GM12878 (cell line): Measurements from ENCODE around the gene WWOX. TPM values are rescaled to one million over a fixed set of nuclear protein-coding genes. Genes with fewer than 3 reads are reported as not detected.

ENCODE experiments used
- ATAC-seq: fragments of 200-7000 bp; cut with Tn5 transposase; 3 replicates; pipeline ENCODE4 v1.9.1; 2020; ENCODE audit warnings: mild to moderate bottlenecking, moderate library complexity
- BruUV-seq: library from RNA; stranded (reverse); fragments of 400-500 nt; replicated peaks from 2 replicates; lab custom pipeline; 2021; lab: Mats Ljungman, UMichigan
- CTCF ChIA-PET: fragments of 300-600 bp; sonication (Branson Sonifier 250); formaldehyde crosslinking; extraction: SDS; loops from one replicate; lab custom pipeline; 2021; ENCODE audit warnings: inconsistent platforms; lab: Yijun Ruan, JAX
- POLR2A ChIA-PET: fragments of 350-600 bp; formaldehyde crosslinking; extraction: SDS; loops from one replicate; lab custom pipeline; 2021; ENCODE audit warnings: inconsistent platforms; lab: Charles Lee
- RAD21 ChIA-PET: fragments of 300-600 bp; sonication (Branson Sonifier 250); formaldehyde crosslinking; loops from one replicate; lab custom pipeline; 2023; ENCODE audit warnings: antibody characterized with exemption; ENCODE audit not compliant: unreplicated experiment; lab: Charles Lee
- SMC1A ChIA-PET: fragments of 300-600 bp; sonication (Branson Sonifier 250); formaldehyde crosslinking; loops from one replicate; lab custom pipeline; 2023; ENCODE audit not compliant: unreplicated experiment, uncharacterized antibody; lab: Charles Lee
- DNase-seq: peaks from one replicate; pipeline ENCODE4 v3.0.0-alpha.2; 2011; ENCODE audit warnings: low read depth, low spot score
- FAIRE-seq: peaks from 3 replicates; lab custom pipeline; 2011; peaks lifted over from hg19 to GRCh38; lab: Jason Lieb, UNC
- H2AFZ ChIP-seq: 2 replicates; pipeline ENCODE4 v1.6.0; 2011; ENCODE audit warnings: low read depth, low read length, control low read depth; ENCODE audit not compliant: control insufficient read depth
- H3K27ac ChIP-seq: 2 replicates; pipeline ENCODE4 v1.5.1; 2011; ENCODE audit warnings: control low read depth; ENCODE audit not compliant: control insufficient read depth, insufficient read depth
- H3K27me3 ChIP-seq, 2 experiments: replicated peaks in 1 of 2; 2 replicates each; pipeline versions ENCODE4 v1.6.0 to v1.6.1; 2011; ENCODE audit warnings: low read length in 1 of 2; ENCODE audit not compliant: control insufficient read depth in 2 of 2, insufficient read depth in 2 of 2
- H3K36me3 ChIP-seq, 2 experiments: 2 replicates each; pipeline ENCODE4 v1.5.1; 2011; ENCODE audit warnings: low read length in 1 of 2; ENCODE audit not compliant: control insufficient read depth in 2 of 2, insufficient read depth in 2 of 2
- H3K4me1 ChIP-seq: 2 replicates; pipeline ENCODE4 v1.6.1; 2011; ENCODE audit warnings: mild to moderate bottlenecking, low read length, moderate library complexity, mixed read lengths; ENCODE audit not compliant: control insufficient read depth, insufficient read depth
- H3K4me2 ChIP-seq: 2 replicates; pipeline ENCODE4 v1.6.0; 2011; ENCODE audit warnings: control low read depth; ENCODE audit not compliant: control insufficient read depth, insufficient read depth
- H3K4me3 ChIP-seq: fragments of 200-600 bp; sonication (generic); 2 replicates; pipeline ENCODE4 v1.5.1; 2016
- H3K79me2 ChIP-seq: 2 replicates; pipeline ENCODE4 v1.6.0; 2011; ENCODE audit warnings: low read length; ENCODE audit not compliant: control insufficient read depth, insufficient read depth
- H3K9ac ChIP-seq: 2 replicates; pipeline ENCODE4 v1.8.0; 2011; ENCODE audit warnings: low read length, control low read depth, mixed read lengths; ENCODE audit not compliant: control insufficient read depth, insufficient read depth
- H3K9me3 ChIP-seq: replicated peaks from 3 replicates; pipeline ENCODE4 v1.5.1; 2011; ENCODE audit warnings: mild to moderate bottlenecking, low read length; ENCODE audit not compliant: control insufficient read depth, insufficient read depth
- H4K20me1 ChIP-seq: 2 replicates; pipeline ENCODE4 v1.6.0; 2011; ENCODE audit not compliant: control insufficient read depth, insufficient read depth
- CTCF ChIP-seq, 3 experiments: IDR thresholded peaks in 2 of 3; conservative IDR thresholded peaks in 1 of 3; 2 replicates each; pipeline ENCODE4 v1.5.1; 2011; ENCODE audit warnings: low read depth in 3 of 3, low read length in 3 of 3, mild to moderate bottlenecking in 3 of 3, control low read depth in 2 of 3, moderate library complexity in 2 of 3, inconsistent platforms in 1 of 3, mixed read lengths in 1 of 3; ENCODE audit not compliant: control insufficient read depth in 2 of 3, insufficient read depth in 1 of 3; ENCODE audit errors: extremely low read depth in 1 of 3
- KAT2A ChIP-seq: conservative IDR thresholded peaks from 2 replicates; pipeline ENCODE4 v1.6.1; 2011; ENCODE audit warnings: low read depth, low read length; ENCODE audit not compliant: control insufficient read depth
- MEF2B ChIP-seq: fragments of 450-650 bp; IDR thresholded peaks from 2 replicates; pipeline ENCODE4 v1.6.1; 2018; ENCODE audit warnings: mild to moderate bottlenecking, moderate library complexity; ENCODE audit not compliant: partially characterized antibody, poor library complexity, severe bottlenecking
- RAD21 ChIP-seq: IDR thresholded peaks from 2 replicates; pipeline ENCODE4 v1.6.1; 2011; ENCODE audit warnings: mild to moderate bottlenecking, low read depth, low read length, moderate library complexity; ENCODE audit not compliant: insufficient read depth
- RAD51 ChIP-seq: fragments of 450-650 bp; IDR thresholded peaks from 2 replicates; pipeline ENCODE4 v1.6.1; 2016; ENCODE audit warnings: moderate library complexity, mild to moderate bottlenecking, inconsistent platforms
- WRNIP1 ChIP-seq: IDR thresholded peaks from 2 replicates; pipeline ENCODE4 v1.6.1; 2011; ENCODE audit warnings: low read depth, low read length, improper control_type of control experiment, borderline replicate concordance
- ZBTB4 ChIP-seq: fragments of 450-650 bp; formaldehyde crosslinking; IDR thresholded peaks from 2 replicates; pipeline ENCODE4 v1.4.0; 2022; ENCODE audit warnings: mild to moderate bottlenecking, moderate library complexity
- WGBS: methylation state at CpG from one replicate; pipeline ENCODE4 v1.1.6; 2016; ENCODE audit warnings: low lambda C conversion rate; ENCODE audit not compliant: insufficient replicate concordance, insufficient coverage; ENCODE audit errors: missing lambda C conversion rate; 5-methylcytosine and 5-hydroxymethylcytosine counted together
- in situ Hi-C: fragments of 300-500 bp; cut with MboI; formaldehyde crosslinking; loops from 9 replicates; pipeline ENCODE4 v1.14.3; 2018; ENCODE audit warnings: mixed read lengths
- intact Hi-C: fragments of 100-400 bp; cut with micrococcal nuclease; formaldehyde crosslinking; loops from one replicate; pipeline ENCODE4 v1.14.2; 2022; ENCODE audit not compliant: unreplicated experiment
- polyA plus RNA-seq, 11 experiments: library from polyadenylated mRNA; depleted of rRNA in 4 of 11; unstranded in 6 of 11; stranded (reverse) in 5 of 11; fragments of >200 nt; fragmentation: Nextera tagmentation in 4 of 11; fragmentation: Illumina TruSeq in 1 of 11; extraction: Ambion mirVana in 4 of 11; extraction: Trizol in 1 of 11; gene quantifications; 1 replicate in 1 of 11; 2 replicates in 10 of 11; pipeline versions ENCODE4 v1.2.1 to v1.2.3, GENCODE V29; 2011 to 2016; ENCODE audit warnings: inconsistent platforms in 2 of 11, missing spikeins in 2 of 11, low read depth in 1 of 11
- total RNA-seq, 4 experiments: library from RNA; depleted of rRNA in 3 of 4; stranded (reverse); fragments of >200 nt in 3 of 4; fragmentation: Illumina TruSeq in 1 of 4; extraction: Trizol in 1 of 4; gene quantifications; 2 replicates each; pipeline versions ENCODE4 v1.2.1 to v1.2.3, GENCODE V29; 2013 to 2021

WWOX gene
- total and polyA plus RNA-seq, 10 of the 15 experiments (the other 5 are each of a cell fraction or from before 2014, with no cell fraction given), result 2.8 to 24.4 (median 17.8) TPM

GRCh38 chr16:78206623-78207223 lies 107.3 kb downstream of the WWOX start:
- no peak overlapping the region for H3K4me3 ChIP-seq
- FAIRE-seq, result no peak

More at GRCh38 chr16:78206623-78207223, 107.3 kb downstream of the WWOX start:
- TF ChIP-seq RAD21 (no peak), RAD51 (no peak), CTCF (IDR thresholded peaks at IDR 0.05 in 2 of 3, conservative IDR thresholded peaks at IDR 0.05 in 1 of 3; ENCODE audit: control insufficient read depth in 2 of 3, extremely low read depth in 1 of 3, insufficient read depth in 1 of 3, low read depth in 3 of 3, low read length in 3 of 3) (no peak), ZBTB4 (CRISPR knock-in tag) (no peak), MEF2B (no peak), KAT2A (no peak), WRNIP1 (no peak)
- CTCF ChIA-PET, result interaction anchor here (0.6 to 1.4 kb wide), 2 partner anchors 8 to 34 kb away, joined by 3 read pairs; no protein-coding TSS in a partner anchor
- Histone ChIP-seq H3K4me1 (no peaks in the 10 kb centered on the region), H2AFZ (no peak overlapping the region), H3K27ac (no peak overlapping the region), H3K4me2 (no peak overlapping the region), H3K9ac (no peak overlapping the region), H3K36me3 (no peaks in the 10 kb centered on the region), H3K79me2 (no peaks in the 10 kb centered on the region), H3K27me3 (no peaks in the 10 kb centered on the region), H3K9me3 (no peaks in the 10 kb centered on the region), H4K20me1 (no peaks in the 10 kb centered on the region)
- no peak for DNase-seq
- POLR2A ChIA-PET, result no interaction called here
- SMC1A ChIA-PET, result no interaction called here
- RAD21 ChIA-PET, result no interaction called here
- BruUV-seq, result no TSS peak
- WGBS, result 74% methylated on average over 2 of the region's 2 CpGs
- no peak for ATAC-seq
- intact Hi-C loops, result no loop called here
- in situ Hi-C loops, result no loop called here
